A673 (cell line): ENCODE measurements around the gene PCBP3.

Experiments
- EZH2 ChIP-seq: fragments of 200-600 bp; sonication (generic); IDR thresholded peaks from 2 replicates; pipeline ENCODE4 v1.6.1; 2017; ENCODE audit warnings: borderline replicate concordance, low read depth, mild to moderate bottlenecking, mixed read lengths, antibody characterized with exemption, low read length; ENCODE audit not compliant: poor library complexity, severe bottlenecking
- TF ChIP-seq, protein P1 (sequence below): fragments of 300-800, 200-600 bp; sonication (generic); conservative IDR thresholded peaks from 2 replicates; pipeline ENCODE4 v1.5.1; 2017; ENCODE audit warnings: low read depth, mild to moderate bottlenecking, antibody characterized with exemption, low read length, moderate library complexity, mixed read lengths

DNA sequence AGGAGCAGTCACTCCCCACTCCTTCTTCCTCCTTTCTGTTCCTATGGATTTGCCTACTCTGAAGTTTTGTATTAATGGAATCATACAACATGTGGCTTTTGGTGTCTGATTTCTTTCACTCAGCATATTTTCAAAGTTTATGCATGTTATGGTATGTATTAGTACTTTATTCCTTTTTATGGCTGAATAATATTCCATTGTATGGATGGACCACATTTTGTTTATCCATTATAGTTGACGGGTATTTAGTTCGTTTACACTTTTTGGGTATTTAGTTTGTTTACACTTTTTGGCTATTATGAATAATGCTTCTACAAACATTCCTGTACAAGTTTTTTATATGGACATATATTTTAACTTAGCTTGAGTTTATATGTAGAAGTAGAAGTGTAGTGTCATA is 113.1 kb downstream of the PCBP3 start:
- TF ChIP-seq, protein P1, sequence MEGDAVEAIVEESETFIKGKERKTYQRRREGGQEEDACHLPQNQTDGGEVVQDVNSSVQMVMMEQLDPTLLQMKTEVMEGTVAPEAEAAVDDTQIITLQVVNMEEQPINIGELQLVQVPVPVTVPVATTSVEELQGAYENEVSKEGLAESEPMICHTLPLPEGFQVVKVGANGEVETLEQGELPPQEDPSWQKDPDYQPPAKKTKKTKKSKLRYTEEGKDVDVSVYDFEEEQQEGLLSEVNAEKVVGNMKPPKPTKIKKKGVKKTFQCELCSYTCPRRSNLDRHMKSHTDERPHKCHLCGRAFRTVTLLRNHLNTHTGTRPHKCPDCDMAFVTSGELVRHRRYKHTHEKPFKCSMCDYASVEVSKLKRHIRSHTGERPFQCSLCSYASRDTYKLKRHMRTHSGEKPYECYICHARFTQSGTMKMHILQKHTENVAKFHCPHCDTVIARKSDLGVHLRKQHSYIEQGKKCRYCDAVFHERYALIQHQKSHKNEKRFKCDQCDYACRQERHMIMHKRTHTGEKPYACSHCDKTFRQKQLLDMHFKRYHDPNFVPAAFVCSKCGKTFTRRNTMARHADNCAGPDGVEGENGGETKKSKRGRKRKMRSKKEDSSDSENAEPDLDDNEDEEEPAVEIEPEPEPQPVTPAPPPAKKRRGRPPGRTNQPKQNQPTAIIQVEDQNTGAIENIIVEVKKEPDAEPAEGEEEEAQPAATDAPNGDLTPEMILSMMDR = no peak
- no peak for TF ChIP-seq EZH2
